HG03196 (cell line): ENCODE measurements around the gene REPIN1.

Source experiments
- ATAC-seq: cut with Tn5 transposase; IDR thresholded peaks from one replicate; pipeline ENCODE4 v1.9.1; 2021; ENCODE audit not compliant: unreplicated experiment

The REPIN1 gene

GRCh38 chr7:150359622-150360362 lies 8.8 kb upstream of the REPIN1 start:
- ATAC-seq, result no peak

- ATAC-seq, result no peak
These were observed 8.1 kb upstream of the REPIN1 start for GRCh38 chr7:150360363-150361058.

- ATAC-seq, result no peak
These were observed 7.2 kb upstream of the REPIN1 start for GRCh38 chr7:150361402-150361801.

GRCh38 chr7:150361807-150362621 lies 6.6 kb upstream of the REPIN1 start:
- no peak for ATAC-seq

- ATAC-seq, result no peak
These were observed 5.3 kb upstream of the REPIN1 start for GRCh38 chr7:150363370-150363769.

DNA sequence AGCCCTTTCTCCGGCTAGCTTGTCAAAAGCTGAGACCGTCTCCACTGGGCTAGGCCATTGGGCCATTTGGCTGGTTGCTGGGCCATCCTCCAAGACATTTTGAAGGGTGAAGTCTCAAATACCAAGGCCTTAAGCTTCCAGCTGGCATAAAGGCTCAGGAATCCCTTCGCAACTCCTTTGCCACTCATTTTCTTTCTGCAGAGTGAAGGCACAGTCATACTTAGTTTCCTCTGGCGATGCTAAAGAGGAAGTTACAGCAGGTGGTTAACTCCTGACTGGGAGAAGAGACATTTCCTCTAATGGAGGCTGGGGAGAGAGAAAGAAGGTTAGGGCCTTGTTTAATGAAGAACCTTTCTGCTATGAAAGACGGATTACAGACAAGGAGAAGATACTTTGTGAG lies 4.8 kb upstream of the REPIN1 start:
- no peak for ATAC-seq

- ATAC-seq, result no peak
These were observed 3.4 kb upstream of the REPIN1 start for GRCh38 chr7:150365194-150365593.

GRCh38 chr7:150365673-150366398 lies 2.8 kb upstream of the REPIN1 start:
- no peak for ATAC-seq

DNA sequence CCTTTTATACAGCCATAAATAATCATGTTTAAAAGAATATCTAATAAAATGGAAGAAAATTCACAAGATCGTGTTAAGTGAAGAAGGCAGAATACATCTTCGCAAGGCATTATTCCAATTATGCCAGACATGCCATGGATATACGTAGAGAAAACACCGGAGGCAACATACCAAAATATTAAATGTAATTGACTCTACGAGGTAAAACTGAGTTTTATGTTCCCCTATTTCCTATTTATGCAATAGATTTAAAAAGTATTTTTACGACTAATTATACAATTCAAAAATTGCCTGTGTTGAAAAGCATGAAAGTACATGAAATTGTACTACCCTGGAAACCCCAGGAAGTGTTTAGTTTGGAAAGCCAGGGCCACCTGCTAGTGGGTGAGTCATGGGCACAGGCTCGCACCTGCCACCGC lies 936 bp upstream of the REPIN1 start:
- ATAC-seq, result no peak

- peak; percentile 43 for ATAC-seq
These were observed 494 bp downstream of the REPIN1 start for GRCh38 chr7:150368884-150369747.

DNA sequence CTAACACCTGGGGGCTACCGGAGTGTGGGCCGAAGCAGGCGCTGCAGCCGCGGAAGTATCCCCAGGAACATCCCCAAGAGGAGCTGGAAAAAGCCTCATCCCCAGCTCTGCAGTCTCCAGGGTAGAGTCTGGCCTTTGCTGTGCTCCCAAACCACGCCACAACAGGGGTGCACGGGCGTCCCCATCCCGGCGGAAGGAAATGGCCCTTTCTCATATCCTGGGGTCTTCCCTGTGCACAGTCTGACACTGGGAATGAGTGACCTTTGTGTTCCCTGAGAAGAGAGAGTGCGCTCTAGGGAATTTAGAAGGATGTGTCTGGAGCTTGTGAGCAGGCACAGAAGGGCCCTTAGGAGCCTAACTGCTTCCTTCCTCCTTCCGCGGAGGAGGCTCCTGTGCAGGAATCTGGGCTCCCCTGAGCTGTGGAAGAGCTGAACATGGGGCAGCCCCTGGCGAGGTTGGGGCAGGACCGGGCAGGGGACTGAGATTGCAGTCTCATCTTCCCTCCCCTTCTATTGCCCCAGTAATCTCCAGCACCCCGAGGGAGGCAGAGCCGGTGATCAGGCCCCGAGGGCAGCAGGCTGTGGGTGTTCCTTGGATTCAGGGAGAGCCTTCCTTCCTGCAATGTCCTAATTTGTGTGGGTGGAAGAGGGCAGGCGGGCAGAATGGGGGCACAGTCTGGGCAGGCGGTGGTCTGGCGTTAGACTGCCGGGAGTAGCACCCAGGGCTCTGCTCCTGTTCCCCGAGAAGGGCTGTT lies 1.3 kb downstream of the REPIN1 start:
- ATAC-seq, result peak; percentile 1

GRCh38 chr7:150370612-150371071 lies 2.0 kb downstream of the REPIN1 start:
- no peak for ATAC-seq

DNA sequence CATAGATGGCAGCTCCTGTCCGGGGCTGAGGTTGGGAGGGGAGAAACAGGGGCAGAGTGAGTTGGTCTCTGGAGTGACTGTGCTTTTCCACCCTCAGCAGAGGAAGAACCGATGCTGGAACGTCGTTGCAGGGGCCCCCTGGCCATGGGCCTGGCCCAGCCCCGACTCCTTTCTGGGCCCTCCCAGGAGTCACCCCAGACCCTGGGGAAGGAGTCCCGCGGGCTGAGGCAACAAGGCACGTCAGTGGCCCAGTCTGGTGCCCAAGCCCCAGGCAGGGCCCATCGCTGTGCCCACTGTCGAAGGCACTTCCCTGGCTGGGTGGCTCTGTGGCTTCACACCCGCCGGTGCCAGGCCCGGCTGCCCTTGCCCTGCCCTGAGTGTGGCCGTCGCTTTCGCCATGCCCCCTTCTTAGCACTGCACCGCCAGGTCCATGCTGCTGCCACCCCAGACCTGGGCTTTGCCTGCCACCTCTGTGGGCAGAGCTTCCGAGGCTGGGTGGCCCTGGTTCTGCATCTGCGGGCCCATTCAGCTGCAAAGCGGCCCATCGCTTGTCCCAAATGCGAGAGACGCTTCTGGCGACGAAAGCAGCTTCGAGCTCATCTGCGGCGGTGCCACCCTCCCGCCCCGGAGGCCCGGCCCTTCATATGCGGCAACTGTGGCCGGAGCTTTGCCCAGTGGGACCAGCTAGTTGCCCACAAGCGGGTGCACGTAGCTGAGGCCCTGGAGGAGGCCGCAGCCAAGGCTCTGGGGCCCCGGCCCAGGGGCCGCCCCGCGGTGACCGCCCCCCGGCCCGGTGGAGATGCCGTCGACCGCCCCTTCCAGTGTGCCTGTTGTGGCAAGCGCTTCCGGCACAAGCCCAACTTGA lies 2.7 kb downstream of the REPIN1 start:
- no peak for ATAC-seq

DNA sequence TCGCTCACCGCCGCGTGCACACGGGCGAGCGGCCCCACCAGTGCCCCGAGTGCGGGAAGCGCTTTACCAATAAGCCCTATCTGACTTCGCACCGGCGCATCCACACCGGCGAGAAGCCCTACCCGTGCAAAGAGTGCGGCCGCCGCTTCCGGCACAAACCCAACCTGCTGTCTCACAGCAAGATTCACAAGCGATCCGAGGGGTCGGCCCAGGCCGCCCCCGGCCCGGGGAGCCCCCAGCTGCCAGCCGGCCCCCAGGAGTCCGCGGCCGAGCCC lies 3.3 kb downstream of the REPIN1 start:
- no peak for ATAC-seq

GRCh38 chr7:150372271-150373048 lies 3.8 kb downstream of the REPIN1 start:
- ATAC-seq, result no peak

GRCh38 chr7:150373049-150373801 lies 4.6 kb downstream of the REPIN1 start:
- ATAC-seq, result no peak

DNA sequence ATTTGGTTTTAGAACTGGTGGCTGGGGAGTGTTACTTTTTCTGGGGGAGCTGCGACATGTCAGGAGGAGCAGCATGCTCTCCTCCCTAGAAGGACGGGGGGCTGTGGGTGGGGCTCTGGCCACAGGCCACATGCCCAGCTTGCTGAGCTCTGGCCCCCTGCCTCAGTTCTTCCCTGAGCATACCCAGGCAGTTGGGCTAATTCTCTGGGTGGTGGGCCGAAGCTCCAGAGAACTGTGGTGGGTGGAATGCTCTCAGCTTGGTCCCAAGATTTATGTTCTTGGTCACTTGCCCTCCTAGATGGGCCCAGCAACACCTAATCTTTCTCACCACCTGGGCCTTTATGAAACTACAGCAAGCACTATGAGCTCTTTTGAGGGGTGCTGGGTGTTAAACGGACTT lies 5.4 kb downstream of the REPIN1 start:
- no peak for ATAC-seq
